ENCODE results near the gene NXPE3.
A peak's percentile ranks its signal among the peaks of the same experiment; 100 is the strongest.
"Not testable (repeated sequence)": the region's sequence is repeated elsewhere in the genome, so short reads cannot be mapped to it uniquely, and the experiment has no call there.

The NXPE3 gene
- total RNA-seq: 61.7 to 88.8 reads per million in 2 donors

GRCh38 chr3:101779047-101779821 is at the start of gene NXPE3:
Gene NXPE3, plus strand, starts transcription at chr3:101779211. Its CDS starts 6,386 bp downstream, at chr3:101785597.
- DNase-seq: peak; percentile 91 to 95 (median 92)

- DNase-seq: no peak
Observed at GRCh38 chr3:101729586-101729985, 49.4 kb upstream of the NXPE3 start.

GRCh38 chr3:101730839-101731238 is 48.2 kb upstream of the NXPE3 start:
- DNase-seq: no peak

GRCh38 chr3:101732240-101732641 is 46.8 kb upstream of the NXPE3 start:
- DNase-seq: no peak

- no peak for DNase-seq
Observed at GRCh38 chr3:101735833-101736232, 43.2 kb upstream of the NXPE3 start.

- DNase-seq: not testable (repeated sequence)
Observed at GRCh38 chr3:101741914-101742313, 37.1 kb upstream of the NXPE3 start.

- DNase-seq: peak in 1 of 5 experiments; percentile 71
Observed at GRCh38 chr3:101744811-101745210, 34.2 kb upstream of the NXPE3 start.

GRCh38 chr3:101745934-101746333 is 33.1 kb upstream of the NXPE3 start:
- DNase-seq: not testable (repeated sequence)

GRCh38 chr3:101753386-101754113 is 25.5 kb upstream of the NXPE3 start:
- peak in 2 of 5 experiments; percentile 30 for DNase-seq

- no peak for DNase-seq
Observed at GRCh38 chr3:101758224-101758623, 20.8 kb upstream of the NXPE3 start.

GRCh38 chr3:101762041-101762646 is 16.9 kb upstream of the NXPE3 start:
- peak in 1 of 5 experiments; percentile 21 for DNase-seq

GRCh38 chr3:101777745-101778281 is 1.2 kb upstream of the NXPE3 start:
- not testable (repeated sequence) for DNase-seq

GRCh38 chr3:101778385-101779046 is 495 bp upstream of the NXPE3 start:
- DNase-seq: no peak

GRCh38 chr3:101779822-101780381 is 891 bp downstream of the NXPE3 start:
- DNase-seq: no peak

GRCh38 chr3:101780661-101781060 is 1.6 kb downstream of the NXPE3 start:
- no peak for DNase-seq

GRCh38 chr3:101781166-101781565 is 2.2 kb downstream of the NXPE3 start:
- DNase-seq: no peak

- peak in 1 of 5 experiments; percentile 13 for DNase-seq
Observed at GRCh38 chr3:101784855-101785613, 6.0 kb downstream of the NXPE3 start.

- DNase-seq: no peak
Observed at GRCh38 chr3:101791778-101792177, 12.8 kb downstream of the NXPE3 start.

GRCh38 chr3:101796077-101796680 is 17.2 kb downstream of the NXPE3 start:
- DNase-seq: no peak

GRCh38 chr3:101801174-101801573 is 22.2 kb downstream of the NXPE3 start:
- no peak for DNase-seq

- DNase-seq: no peak
Observed at GRCh38 chr3:101802179-101802578, 23.2 kb downstream of the NXPE3 start.

All from T-helper 2 cell (primary cell).